ENCODE results near the gene RAB27A.

DNA sequence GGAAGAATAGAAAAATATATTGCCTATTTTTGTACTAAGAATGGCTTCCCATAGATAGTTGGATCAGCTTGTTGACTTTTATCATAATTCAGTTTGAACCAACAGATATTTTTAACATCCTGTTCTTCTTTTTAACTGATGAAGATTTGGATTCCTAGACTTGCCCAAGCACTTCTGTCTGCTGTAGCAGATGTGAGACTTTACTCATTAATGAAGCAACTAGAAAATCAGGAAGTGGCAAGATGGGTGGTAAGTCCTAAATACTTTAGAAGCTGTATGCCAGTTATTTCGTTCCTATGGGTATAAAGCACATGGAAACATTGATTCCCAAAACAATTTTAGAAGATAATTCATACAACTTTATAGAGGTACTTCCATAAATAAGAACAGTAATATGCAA lies 37.8 kb upstream of the RAB27A start:
- TF ChIP-seq, protein P1, sequence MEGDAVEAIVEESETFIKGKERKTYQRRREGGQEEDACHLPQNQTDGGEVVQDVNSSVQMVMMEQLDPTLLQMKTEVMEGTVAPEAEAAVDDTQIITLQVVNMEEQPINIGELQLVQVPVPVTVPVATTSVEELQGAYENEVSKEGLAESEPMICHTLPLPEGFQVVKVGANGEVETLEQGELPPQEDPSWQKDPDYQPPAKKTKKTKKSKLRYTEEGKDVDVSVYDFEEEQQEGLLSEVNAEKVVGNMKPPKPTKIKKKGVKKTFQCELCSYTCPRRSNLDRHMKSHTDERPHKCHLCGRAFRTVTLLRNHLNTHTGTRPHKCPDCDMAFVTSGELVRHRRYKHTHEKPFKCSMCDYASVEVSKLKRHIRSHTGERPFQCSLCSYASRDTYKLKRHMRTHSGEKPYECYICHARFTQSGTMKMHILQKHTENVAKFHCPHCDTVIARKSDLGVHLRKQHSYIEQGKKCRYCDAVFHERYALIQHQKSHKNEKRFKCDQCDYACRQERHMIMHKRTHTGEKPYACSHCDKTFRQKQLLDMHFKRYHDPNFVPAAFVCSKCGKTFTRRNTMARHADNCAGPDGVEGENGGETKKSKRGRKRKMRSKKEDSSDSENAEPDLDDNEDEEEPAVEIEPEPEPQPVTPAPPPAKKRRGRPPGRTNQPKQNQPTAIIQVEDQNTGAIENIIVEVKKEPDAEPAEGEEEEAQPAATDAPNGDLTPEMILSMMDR (conservative IDR thresholded peaks at IDR 0.05; ENCODE audit: low read depth, low read length) = no peak
- TF ChIP-seq EZH2 (IDR thresholded peaks at IDR 0.05; ENCODE audit: low read length, unreplicated experiment) = no peak
- TF ChIP-seq EZH2phosphoT487 (IDR thresholded peaks at IDR 0.05; ENCODE audit: borderline replicate concordance, low read length) = no peak

Data from PC-3 (cell line).